ENCODE results near the gene CDA.
A peak's percentile ranks its signal among the peaks of the same experiment; 100 is the strongest.

Gene CDA

GRCh38 chr1:20588634-20589225 is at the start of gene CDA:
Gene CDA, plus strand, starts transcription at chr1:20589097. Its CDS starts 33 bp downstream, at chr1:20589130.
- DNase-seq, result no peak

DNA sequence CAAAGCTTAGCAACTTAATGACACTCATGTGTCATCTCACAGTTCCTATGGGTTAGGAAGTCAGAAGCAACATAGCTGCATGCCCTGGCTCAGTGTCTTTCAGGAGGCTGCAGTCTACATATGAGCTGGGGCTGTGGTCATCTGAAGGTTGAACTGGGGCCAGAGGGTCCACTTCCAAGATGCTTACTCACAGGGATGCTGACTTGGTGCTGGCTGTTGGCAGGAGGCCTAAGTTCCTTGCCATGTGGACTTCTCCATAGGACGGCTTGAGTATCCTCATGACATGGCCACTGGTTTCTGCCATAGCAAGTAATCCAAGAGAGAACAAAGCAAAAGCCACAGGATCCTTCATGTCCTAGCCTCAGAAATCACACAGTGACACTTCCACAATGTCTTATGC is 48.6 kb upstream of the CDA start:
- DNase-seq, result no peak

DNA sequence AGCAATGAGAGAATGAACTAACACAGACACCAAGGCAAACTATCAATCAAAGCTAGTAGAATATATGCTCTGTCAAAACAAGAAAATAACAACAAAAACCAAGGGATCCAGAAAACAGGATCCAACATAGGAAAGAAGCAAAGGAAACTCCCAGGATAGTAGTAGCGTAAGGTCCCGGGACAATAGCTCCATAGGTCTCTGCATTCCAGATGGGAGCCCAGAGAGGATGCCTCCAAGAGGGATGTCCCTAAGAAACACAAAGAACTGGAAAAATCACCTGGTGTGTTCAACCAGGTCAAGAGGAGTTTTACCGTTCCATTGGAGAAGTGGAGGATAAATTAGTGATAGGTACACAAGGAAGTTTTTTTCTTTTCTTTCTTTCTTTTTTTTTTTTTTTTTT is 42.3 kb upstream of the CDA start:
- DNase-seq, result no peak

DNA sequence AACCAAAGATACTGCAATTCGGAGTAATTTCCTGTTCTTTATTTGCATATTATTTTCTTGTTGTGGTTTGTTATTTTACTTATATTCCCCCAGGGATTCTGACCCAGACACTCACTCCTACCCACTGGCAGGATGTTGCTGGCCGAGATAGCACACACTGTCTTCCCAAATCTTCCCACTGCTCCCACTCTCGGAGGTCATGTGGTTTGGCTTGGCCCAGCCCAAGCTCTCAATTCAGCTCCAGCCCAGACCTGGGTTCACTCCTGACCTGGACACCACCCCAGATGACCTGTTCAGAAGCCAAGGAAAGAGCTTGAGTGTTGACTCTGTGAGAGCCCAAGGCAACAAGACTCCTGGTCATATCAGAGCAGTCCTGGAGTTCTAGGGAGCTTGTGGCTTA is 37.7 kb upstream of the CDA start:
- DNase-seq, result no peak

DNA sequence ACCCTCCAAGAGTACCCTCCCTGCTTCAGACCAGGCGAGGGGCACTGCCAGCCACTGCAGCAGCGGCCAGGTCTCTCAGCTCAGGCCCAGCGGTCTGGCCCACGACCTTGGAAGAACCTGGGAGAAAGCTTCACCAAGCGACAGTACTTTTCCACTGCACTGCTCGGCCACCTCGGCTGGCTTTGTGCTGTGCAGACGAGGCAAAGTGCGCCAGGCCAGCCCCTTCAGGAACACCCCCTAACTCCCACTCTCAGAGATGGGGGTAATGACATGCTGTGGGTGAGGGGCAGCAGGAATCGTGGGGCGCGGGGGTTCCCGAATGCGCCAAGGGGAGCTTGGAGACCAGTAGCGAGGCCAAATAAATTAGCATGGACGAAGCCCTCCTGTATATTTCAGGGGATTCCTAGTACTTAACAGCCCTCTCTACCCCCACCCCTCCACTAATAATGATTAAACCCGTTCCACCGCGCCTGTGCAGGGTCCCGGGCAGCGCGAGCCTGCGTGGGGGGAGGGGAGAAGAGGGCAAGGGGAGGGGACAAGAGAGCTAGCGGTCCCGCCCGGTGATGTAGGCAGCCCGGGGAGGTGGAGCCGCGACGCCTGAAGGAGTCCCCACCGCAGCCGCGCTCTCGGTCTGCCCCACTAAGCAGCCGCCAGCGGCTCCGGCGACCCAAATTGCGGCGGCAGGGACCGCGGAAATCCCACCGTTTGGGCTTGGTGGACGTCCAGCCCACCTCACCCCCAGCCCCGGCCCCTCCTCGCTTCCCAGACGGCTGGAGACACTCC is 36.8 kb upstream of the CDA start, which contains the start of gene FAM43B:
Gene FAM43B (plus strand): TSS at position 629 of the 783 bp plus-strand sequence. CDS start 401 bp downstream, outside the sequence.
- DNase-seq, result peak; percentile 94

GRCh38 chr1:20552728-20553445 is 36.0 kb upstream of the CDA start:
- DNase-seq, result peak; percentile 37

DNA sequence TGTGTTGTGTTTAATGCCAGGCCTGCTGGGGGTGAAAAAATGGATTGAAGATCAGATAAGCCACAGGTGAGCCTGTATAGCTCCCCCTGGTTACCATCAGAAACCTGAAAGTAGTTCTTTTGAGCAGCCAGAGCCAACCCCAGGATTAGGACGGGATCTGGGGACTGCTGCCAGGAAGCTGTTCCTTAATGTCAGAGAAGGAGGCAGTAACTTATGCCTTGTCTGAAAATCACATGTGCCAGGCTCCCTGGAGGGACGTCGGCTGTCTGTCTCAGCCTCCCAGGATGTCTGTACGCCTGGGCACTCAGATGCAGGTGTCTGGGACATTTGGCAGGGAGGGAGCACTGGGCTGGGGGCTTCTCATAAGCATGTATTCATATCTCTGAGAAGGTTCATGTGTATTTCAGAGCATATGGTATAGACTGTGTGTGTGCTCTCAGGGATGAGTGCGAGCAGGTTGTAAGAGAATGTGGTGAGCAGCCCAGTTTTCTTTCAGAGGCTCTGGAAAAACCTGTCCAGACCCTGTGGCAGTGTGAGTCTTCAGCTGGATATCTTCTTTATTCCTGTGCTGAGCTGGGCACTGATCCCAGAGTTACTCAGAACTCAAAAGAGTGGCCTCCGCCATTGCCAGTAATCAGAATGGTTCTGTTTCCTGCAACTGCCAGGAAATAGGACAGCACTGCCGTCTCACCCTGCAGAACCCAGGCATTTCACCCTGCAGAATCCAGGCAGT is 33.7 kb upstream of the CDA start:
- DNase-seq, result no peak

DNA sequence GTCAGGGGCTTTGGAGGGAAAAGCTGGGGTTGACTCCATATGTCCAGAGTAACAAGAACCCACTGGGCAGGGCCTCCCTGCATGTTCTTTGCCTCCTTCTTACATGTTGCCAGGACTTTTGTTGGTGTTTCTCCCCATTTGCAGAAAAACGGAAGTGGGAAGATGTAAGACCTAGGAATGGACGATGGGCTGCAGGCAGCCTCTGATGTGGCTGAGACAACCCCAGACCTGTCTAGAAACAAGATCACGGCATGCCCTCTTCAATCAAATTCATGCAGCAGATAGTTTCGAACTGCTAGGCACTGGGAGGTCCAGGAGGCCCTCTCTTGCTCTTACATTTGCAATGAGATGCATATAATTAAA is 33.2 kb upstream of the CDA start:
- DNase-seq, result no peak

DNA sequence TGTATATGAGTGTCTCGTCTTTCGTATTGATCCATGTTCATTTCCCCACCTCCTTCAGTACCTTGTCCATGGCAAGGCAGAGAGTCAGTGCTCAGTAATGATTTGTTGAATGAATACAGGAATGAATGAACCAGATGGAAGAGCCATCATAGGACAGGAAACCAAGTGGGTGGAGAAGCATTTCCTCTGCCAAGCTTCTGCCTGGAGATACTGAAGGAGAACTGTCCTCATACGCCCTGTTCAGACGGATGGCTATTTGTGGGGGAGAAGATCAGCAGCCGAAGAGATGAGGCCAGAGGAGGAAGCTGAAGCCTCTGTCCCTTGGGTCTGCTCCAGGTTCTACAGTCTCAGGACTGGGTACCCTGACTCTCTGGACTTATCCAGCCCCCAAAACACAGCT is 30.7 kb upstream of the CDA start:
- no peak for DNase-seq

DNA sequence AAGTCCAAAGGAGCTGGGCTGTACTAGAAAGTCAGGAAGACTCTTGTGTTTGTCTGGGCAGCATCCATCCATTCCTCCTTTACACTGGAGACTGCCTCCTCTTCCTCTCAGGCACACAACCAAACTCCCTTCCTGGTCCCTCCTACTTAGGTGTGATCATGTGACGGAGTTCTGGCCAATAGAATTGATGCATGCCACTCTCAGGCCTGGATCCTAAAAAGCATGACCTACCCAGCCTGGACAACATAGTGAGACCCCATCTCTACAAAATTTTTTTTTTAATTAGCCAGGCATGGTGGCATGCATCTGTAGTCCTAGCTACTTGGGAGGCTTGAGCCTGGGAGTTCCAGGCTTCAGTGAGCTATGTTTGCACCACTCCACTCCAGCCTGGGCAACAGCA is 27.9 kb upstream of the CDA start:
- no peak for DNase-seq

GRCh38 chr1:20565234-20565633 is 23.7 kb upstream of the CDA start:
- DNase-seq, result no peak

- no peak for DNase-seq
Measured at GRCh38 chr1:20569523-20570098, 19.3 kb upstream of the CDA start.

GRCh38 chr1:20571427-20571826 is 17.5 kb upstream of the CDA start:
- DNase-seq, result no peak

DNA sequence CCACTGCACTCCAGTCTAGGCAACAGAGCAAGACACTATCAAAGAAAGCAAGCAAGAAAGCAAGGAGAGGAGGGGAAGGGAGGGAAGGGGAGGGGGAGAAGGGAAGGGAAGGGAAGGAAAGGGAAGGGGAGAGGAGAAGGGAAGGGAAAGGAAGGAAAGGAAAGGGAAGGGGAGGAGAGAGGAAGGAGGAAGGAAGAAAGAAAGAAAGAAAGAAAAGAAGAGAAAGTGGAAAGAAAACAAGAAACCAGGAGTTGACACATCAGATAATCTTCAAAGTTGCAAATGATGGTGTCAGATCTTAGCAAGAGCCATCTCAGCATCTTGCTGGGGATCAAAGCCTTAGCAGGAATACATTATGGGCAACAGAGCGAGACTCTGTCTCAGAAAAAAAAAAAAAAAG is 14.9 kb upstream of the CDA start:
- DNase-seq, result no peak

- peak; percentile 91 for DNase-seq
Measured at GRCh38 chr1:20574686-20575540, 14.0 kb upstream of the CDA start.

- DNase-seq, result no peak
Measured at GRCh38 chr1:20575541-20576336, 13.2 kb upstream of the CDA start.

GRCh38 chr1:20578062-20578461 is 10.8 kb upstream of the CDA start:
- DNase-seq, result no peak

- no peak for DNase-seq
Measured at GRCh38 chr1:20578721-20579395, 10.0 kb upstream of the CDA start.

DNA sequence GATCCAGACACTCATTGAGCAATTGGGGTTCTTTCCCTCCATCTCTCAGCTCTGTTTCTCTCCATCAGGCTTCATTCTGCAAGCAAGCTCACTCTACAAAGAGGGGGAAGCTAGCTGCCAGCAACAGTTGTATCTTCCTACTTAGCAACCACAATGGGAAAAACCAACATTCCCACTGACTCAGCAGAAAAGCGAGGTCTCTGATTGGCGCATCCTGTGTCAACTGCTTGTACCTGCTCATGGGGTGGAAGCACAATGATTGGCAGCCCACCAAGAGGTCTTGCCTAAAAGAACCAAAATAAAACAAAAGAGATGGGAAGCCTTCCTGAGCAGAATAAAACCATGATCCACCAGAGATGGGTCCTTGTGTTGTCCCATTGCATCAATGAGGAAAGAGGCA is 4.0 kb upstream of the CDA start:
- no peak for DNase-seq

GRCh38 chr1:20586953-20587660 is 1.8 kb upstream of the CDA start:
- DNase-seq, result no peak

Measured in NCI-H82 (cell line).